GM12891 (cell line): ENCODE measurements around the gene TMEM80.

Experiments
- POLR2A ChIP-seq: IDR thresholded peaks from 2 replicates; pipeline ENCODE4 v1.6.1; 2011; ENCODE audit warnings: low read depth, low read length, control low read depth
- POLR2AphosphoS5 ChIP-seq: IDR thresholded peaks from 2 replicates; pipeline ENCODE4 v1.6.1; 2011; ENCODE audit warnings: low read depth, low read length, control low read depth
- POU2F2 ChIP-seq: IDR thresholded peaks from 2 replicates; pipeline ENCODE4 v1.6.1; 2011; ENCODE audit warnings: low read depth, mild to moderate bottlenecking, control low read depth, low read length, moderate library complexity
- SPI1 ChIP-seq: IDR thresholded peaks from 2 replicates; pipeline ENCODE4 v1.6.1; 2011; ENCODE audit warnings: low read depth, low read length, control low read depth
- TAF1 ChIP-seq: IDR thresholded peaks from 2 replicates; pipeline ENCODE4 v1.6.1; 2011; ENCODE audit warnings: low read depth, low read length, control low read depth

DNA sequence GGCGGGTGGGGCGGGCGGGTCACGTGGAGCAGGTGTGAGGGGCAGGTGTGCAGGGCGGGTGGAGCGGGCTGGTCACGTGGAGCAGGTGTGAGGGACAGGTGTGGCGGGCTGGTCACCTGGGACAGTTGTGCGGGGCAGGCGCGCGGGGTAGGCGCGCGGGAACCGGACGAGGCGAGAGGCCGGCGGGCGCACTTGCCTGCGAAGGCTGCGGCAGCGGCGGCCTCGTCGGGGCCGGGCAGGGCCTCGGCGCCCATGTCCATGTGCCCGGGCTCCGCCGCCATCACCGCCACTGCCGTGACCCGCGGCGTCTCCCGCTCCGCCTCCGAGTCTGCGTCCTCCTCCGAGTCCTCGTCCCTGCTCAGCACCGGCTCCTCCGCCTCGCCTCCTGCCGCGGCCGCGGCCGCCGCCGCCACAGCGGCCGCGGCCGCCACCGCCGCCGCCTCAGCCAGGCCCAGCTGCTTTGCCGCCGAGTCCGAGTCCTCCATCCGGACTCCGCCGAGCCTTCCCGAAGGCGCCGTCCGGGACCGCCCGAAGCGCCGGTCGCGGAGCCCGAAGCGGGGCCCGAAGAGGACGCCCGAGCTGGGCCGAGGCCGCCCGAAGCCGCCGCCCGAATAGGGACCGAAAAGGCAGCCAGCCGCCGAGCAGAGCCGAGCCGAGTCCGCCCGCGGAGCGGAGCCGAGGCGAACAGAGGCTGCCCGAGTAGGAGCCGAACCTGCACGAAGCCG lies 891 bp upstream of the TMEM80 start, which contains the start of gene DEAF1:
- TF ChIP-seq POLR2AphosphoS5 (no peak), TAF1 (no peak), POLR2A (no peak), SPI1 (no peak), POU2F2 (no peak)
